ENCODE results near the gene TNFSF8. TPM values are rescaled to one million over a fixed set of nuclear protein-coding genes. Genes with fewer than 3 reads are reported as not detected.

The TNFSF8 gene
- total RNA-seq, 1 experiment from 2014 or later: not detected

DNA sequence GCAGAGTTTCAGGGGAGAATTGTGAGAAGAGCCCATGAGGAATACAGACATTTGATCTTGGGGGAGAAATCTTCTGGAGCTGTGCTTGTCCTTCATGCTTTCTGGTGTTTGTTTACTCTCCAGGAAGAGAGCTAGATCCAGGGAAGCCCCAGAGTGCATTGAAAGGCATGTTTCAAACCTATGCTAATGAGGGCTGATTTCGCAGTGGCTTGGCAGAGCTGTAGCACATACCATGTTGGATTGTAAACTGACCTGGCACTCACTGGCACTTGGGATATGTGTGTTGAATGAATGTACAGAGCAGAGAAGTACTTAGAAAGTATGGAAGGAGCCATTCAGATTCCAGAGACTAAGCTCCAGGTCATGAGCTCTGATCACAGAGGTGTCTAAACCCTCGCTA, 30.9 kb downstream of the TNFSF8 start:
- no peak overlapping the region for H3K4me3 Mint-ChIP-seq
- DNase-seq (ENCODE audit: low spot score) (no peak), ATAC-seq (no peak)
- H3K4me1 Mint-ChIP-seq: peaks cover 15% of the 10 kb centered on the region
- TF ChIP-seq TCF7 (CRISPR knock-in tag; IDR thresholded peaks at IDR 0.05; ENCODE audit: low read depth) (no peak), KAT7 (CRISPR knock-in tag; IDR thresholded peaks at IDR 0.05; ENCODE audit: borderline replicate concordance) (no peak), ZNF423 (CRISPR knock-in tag; IDR thresholded peaks at IDR 0.05) (no peak), ZNF219 (CRISPR knock-in tag; IDR thresholded peaks at IDR 0.05; ENCODE audit: borderline replicate concordance) (no peak), RORB (CRISPR knock-in tag; IDR thresholded peaks at IDR 0.05) (no peak), ZNF396 (CRISPR knock-in tag; IDR thresholded peaks at IDR 0.05; ENCODE audit: borderline replicate concordance) (no peak)
- H3K27me3 Mint-ChIP-seq (ENCODE audit: low read depth): peaks cover 10% of the 10 kb centered on the region
- CTCF ChIA-PET: interaction anchor here (1.1 kb wide), 3 partner anchors 8 to 246 kb away, joined by 3 to 7 read pairs (median 3); no protein-coding TSS in a partner anchor
- H3K27ac Mint-ChIP-seq: no peak overlapping the region
- no peaks in the 10 kb centered on the region for H3K36me3 Mint-ChIP-seq
- POLR2A ChIA-PET: interaction anchor here (0.7 kb wide), 1 partner anchor 176 kb away, joined by 4 read pairs; no protein-coding TSS in a partner anchor
- no peaks in the 10 kb centered on the region for H3K9me3 Mint-ChIP-seq

DNA sequence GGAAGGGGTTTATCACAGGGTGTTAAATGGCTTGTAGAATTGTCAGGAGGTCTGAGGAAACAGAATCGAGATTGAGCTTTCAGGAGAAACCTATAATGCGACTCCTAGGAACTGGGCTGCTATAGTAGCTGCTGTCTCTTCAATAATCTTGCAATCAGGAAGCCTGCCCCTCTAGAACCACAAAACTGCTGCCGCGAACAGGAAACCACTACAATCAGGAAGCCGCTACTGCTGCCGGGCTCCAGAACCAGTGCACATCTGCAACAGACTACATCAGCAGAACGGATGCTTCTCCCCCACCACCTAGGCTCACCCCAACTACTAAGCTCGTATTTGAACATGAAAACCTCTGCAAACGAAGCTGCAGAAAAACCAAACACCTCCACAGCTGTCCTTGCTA, 31.6 kb downstream of the TNFSF8 start:
- Mint-ChIP-seq H3K4me3 (no peak overlapping the region), H3K27me3 (ENCODE audit: low read depth) (peaks cover 6% of the 10 kb centered on the region; the same call in 1 of the 2 replicates), H3K9me3 (no peaks in the 10 kb centered on the region), H3K36me3 (no peaks in the 10 kb centered on the region), H3K4me1 (peaks cover 15% of the 10 kb centered on the region), H3K27ac (no peak overlapping the region)
- no peak for TF ChIP-seq SOX15 (CRISPR knock-in tag; IDR thresholded peaks at IDR 0.05)
- TF ChIP-seq GTF2I (CRISPR knock-in tag; conservative IDR thresholded peaks at IDR 0.05): no peak
- no peak for TF ChIP-seq KAT7 (CRISPR knock-in tag; IDR thresholded peaks at IDR 0.05; ENCODE audit: borderline replicate concordance)
- TF ChIP-seq SP1 (CRISPR knock-in tag; conservative IDR thresholded peaks at IDR 0.05): no peak
- TF ChIP-seq NR2C2 (CRISPR knock-in tag; IDR thresholded peaks at IDR 0.05): no peak
- TF ChIP-seq ZNF423 (CRISPR knock-in tag; IDR thresholded peaks at IDR 0.05): no peak
- TF ChIP-seq, protein P1, sequence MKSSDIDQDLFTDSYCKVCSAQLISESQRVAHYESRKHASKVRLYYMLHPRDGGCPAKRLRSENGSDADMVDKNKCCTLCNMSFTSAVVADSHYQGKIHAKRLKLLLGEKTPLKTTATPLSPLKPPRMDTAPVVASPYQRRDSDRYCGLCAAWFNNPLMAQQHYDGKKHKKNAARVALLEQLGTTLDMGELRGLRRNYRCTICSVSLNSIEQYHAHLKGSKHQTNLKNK (CRISPR knock-in tag; IDR thresholded peaks at IDR 0.05): no peak
- no peak for TF ChIP-seq AFF4 (CRISPR knock-in tag; IDR thresholded peaks at IDR 0.05; ENCODE audit: borderline replicate concordance)
- no peak for TF ChIP-seq RORB (CRISPR knock-in tag; IDR thresholded peaks at IDR 0.05)
- no peak for TF ChIP-seq OVOL2 (CRISPR knock-in tag; IDR thresholded peaks at IDR 0.05; ENCODE audit: borderline replicate concordance)
- no peak for TF ChIP-seq TEAD4 (CRISPR knock-in tag; IDR thresholded peaks at IDR 0.05)
- TF ChIP-seq ZNF263 (CRISPR knock-in tag; IDR thresholded peaks at IDR 0.05; ENCODE audit: low read depth): no peak
- no peak for TF ChIP-seq ZNF396 (CRISPR knock-in tag; IDR thresholded peaks at IDR 0.05; ENCODE audit: borderline replicate concordance)
- TF ChIP-seq, protein P2, sequence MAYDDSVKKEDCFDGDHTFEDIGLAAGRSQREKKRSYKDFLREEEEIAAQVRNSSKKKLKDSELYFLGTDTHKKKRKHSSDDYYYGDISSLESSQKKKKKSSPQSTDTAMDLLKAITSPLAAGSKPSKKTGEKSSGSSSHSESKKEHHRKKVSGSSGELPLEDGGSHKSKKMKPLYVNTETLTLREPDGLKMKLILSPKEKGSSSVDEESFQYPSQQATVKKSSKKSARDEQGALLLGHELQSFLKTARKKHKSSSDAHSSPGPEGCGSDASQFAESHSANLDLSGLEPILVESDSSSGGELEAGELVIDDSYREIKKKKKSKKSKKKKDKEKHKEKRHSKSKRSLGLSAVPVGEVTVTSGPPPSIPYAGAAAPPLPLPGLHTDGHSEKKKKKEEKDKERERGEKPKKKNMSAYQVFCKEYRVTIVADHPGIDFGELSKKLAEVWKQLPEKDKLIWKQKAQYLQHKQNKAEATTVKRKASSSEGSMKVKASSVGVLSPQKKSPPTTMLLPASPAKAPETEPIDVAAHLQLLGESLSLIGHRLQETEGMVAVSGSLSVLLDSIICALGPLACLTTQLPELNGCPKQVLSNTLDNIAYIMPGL (CRISPR knock-in tag; IDR thresholded peaks at IDR 0.05): no peak
- no peak for TF ChIP-seq ZNF138 (CRISPR knock-in tag; conservative IDR thresholded peaks at IDR 0.05)
- TF ChIP-seq ATF2 (CRISPR knock-in tag; IDR thresholded peaks at IDR 0.05; ENCODE audit: borderline replicate concordance, low read depth): no peak
- TF ChIP-seq, protein P3, sequence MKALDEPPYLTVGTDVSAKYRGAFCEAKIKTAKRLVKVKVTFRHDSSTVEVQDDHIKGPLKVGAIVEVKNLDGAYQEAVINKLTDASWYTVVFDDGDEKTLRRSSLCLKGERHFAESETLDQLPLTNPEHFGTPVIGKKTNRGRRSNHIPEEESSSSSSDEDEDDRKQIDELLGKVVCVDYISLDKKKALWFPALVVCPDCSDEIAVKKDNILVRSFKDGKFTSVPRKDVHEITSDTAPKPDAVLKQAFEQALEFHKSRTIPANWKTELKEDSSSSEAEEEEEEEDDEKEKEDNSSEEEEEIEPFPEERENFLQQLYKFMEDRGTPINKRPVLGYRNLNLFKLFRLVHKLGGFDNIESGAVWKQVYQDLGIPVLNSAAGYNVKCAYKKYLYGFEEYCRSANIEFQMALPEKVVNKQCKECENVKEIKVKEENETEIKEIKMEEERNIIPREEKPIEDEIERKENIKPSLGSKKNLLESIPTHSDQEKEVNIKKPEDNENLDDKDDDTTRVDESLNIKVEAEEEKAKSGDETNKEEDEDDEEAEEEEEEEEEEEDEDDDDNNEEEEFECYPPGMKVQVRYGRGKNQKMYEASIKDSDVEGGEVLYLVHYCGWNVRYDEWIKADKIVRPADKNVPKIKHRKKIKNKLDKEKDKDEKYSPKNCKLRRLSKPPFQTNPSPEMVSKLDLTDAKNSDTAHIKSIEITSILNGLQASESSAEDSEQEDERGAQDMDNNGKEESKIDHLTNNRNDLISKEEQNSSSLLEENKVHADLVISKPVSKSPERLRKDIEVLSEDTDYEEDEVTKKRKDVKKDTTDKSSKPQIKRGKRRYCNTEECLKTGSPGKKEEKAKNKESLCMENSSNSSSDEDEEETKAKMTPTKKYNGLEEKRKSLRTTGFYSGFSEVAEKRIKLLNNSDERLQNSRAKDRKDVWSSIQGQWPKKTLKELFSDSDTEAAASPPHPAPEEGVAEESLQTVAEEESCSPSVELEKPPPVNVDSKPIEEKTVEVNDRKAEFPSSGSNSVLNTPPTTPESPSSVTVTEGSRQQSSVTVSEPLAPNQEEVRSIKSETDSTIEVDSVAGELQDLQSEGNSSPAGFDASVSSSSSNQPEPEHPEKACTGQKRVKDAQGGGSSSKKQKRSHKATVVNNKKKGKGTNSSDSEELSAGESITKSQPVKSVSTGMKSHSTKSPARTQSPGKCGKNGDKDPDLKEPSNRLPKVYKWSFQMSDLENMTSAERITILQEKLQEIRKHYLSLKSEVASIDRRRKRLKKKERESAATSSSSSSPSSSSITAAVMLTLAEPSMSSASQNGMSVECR (CRISPR knock-in tag; IDR thresholded peaks at IDR 0.05; ENCODE audit: borderline replicate concordance): no peak
- no peak for TF ChIP-seq ATF1 (CRISPR knock-in tag; IDR thresholded peaks at IDR 0.05)
- CTCF ChIA-PET: interaction anchor here (1.1 kb wide), 3 partner anchors 8 to 245 kb away, joined by 3 to 7 read pairs (median 3); no protein-coding TSS in a partner anchor
- POLR2A ChIA-PET: no interaction called here
- ATAC-seq: no peak
- no peak for DNase-seq (ENCODE audit: low spot score)

Data from WTC11 (cell line).